Measurements from ENCODE around the gene F8. TPM values are rescaled to one million over a fixed set of nuclear protein-coding genes. Genes with fewer than 3 reads are reported as not detected.

F8 gene
- total and polyA plus RNA-seq, 9 of the 15 experiments (the other 6 are each of a cell fraction or from before 2014, with no cell fraction given): 0.41 to 3.8 (median 0.91) TPM

DNA sequence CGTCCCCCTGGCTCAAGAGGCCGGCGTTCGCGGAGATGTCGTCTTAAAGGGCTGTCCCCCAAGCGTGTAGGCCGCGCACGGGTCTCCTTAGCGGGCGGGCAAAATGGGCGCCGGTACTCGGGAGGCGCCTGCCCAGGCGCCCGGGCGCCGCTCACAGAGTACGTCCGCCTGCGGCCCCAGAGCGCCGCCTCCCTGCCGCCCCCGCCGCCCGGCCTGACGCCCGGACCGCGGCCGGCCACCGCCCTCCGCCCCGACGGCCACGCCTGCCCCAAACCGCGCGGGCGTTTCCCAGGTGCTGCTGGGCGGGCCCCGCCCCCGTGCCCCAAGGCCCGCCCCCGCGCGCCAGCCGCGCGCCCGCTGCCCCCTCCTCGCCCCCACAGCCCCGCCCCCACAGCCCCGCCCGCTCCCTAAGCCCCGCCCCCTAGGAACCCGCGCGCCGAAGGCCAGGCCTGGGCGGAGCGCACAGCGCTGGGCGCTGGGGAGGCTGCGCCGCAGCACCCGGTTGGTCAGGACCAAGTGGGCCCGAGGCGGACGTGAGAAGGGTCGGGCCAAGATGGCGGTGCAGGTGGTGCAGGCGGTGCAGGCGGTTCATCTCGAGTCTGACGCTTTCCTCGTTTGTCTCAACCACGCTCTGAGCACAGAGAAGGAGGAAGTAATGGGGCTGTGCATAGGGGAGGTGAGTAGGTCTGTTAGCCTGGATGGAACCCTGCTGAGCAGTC lies 48.6 kb upstream of the F8 start, which contains the start of the genes BRCC3, CMC4 and MTCP1 (continued):
- TF ChIP-seq MYC (IDR thresholded peaks at IDR 0.05; ENCODE audit: low read depth, low read length): peak; percentile 17; the same call in 1 of the 2 replicates
- TF ChIP-seq MYC (CRISPR knock-in tag; IDR thresholded peaks at IDR 0.05; ENCODE audit: borderline replicate concordance, low read depth): no peak
- TF ChIP-seq HDAC3 (IDR thresholded peaks at IDR 0.05; ENCODE audit: borderline replicate concordance, partially characterized antibody): no peak
- TF ChIP-seq PHB (CRISPR knock-in tag; IDR thresholded peaks at IDR 0.05): no peak
- TF ChIP-seq PHF8 (IDR thresholded peaks at IDR 0.05; ENCODE audit: borderline replicate concordance, low read length): peak; percentile 83
- peak; percentile 27 for TF ChIP-seq NFIC (IDR thresholded peaks at IDR 0.05)
- TF ChIP-seq ZNF212 (CRISPR knock-in tag; IDR thresholded peaks at IDR 0.05): no peak
- TF ChIP-seq ELF1 (tag; IDR thresholded peaks at IDR 0.05): peak; percentile 68
- TF ChIP-seq CREB1 (IDR thresholded peaks at IDR 0.05): 0 out of 2 replicates have a peak, but pooled peaks have one; percentile 22
- 0 out of 2 replicates have a peak, but pooled peaks have one; percentile 27 for TF ChIP-seq CREB1 (CRISPR knock-in tag; IDR thresholded peaks at IDR 0.05)
- peak; percentile 27 for TF ChIP-seq CREM (IDR thresholded peaks at IDR 0.05; ENCODE audit: low read depth)
- TF ChIP-seq, protein P1, sequence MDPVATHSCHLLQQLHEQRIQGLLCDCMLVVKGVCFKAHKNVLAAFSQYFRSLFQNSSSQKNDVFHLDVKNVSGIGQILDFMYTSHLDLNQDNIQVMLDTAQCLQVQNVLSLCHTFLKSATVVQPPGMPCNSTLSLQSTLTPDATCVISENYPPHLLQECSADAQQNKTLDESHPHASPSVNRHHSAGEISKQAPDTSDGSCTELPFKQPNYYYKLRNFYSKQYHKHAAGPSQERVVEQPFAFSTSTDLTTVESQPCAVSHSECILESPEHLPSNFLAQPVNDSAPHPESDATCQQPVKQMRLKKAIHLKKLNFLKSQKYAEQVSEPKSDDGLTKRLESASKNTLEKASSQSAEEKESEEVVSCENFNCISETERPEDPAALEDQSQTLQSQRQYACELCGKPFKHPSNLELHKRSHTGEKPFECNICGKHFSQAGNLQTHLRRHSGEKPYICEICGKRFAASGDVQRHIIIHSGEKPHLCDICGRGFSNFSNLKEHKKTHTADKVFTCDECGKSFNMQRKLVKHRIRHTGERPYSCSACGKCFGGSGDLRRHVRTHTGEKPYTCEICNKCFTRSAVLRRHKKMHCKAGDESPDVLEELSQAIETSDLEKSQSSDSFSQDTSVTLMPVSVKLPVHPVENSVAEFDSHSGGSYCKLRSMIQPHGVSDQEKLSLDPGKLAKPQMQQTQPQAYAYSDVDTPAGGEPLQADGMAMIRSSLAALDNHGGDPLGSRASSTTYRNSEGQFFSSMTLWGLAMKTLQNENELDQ (CRISPR knock-in tag; IDR thresholded peaks at IDR 0.05; ENCODE audit: borderline replicate concordance): no peak
- no peak for TF ChIP-seq HMG20A (CRISPR knock-in tag; conservative IDR thresholded peaks at IDR 0.05)
- peak; percentile 59 for TF ChIP-seq PHF20 (IDR thresholded peaks at IDR 0.05; ENCODE audit: partially characterized antibody)
- TF ChIP-seq, protein P2, sequence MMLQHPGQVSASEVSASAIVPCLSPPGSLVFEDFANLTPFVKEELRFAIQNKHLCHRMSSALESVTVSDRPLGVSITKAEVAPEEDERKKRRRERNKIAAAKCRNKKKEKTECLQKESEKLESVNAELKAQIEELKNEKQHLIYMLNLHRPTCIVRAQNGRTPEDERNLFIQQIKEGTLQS (IDR thresholded peaks at IDR 0.05): no peak
- TF ChIP-seq, protein P2 (CRISPR knock-in tag; conservative IDR thresholded peaks at IDR 0.05): no peak
- TF ChIP-seq FOSL1 (tag; conservative IDR thresholded peaks at IDR 0.05): 0 out of 2 replicates have a peak, but pooled peaks have one; percentile 19
- peak; percentile 15; the same call in 1 of the 2 replicates for TF ChIP-seq EGR1 (conservative IDR thresholded peaks at IDR 0.05)
- peak; percentile 27; the same call in 1 of the 2 replicates for TF ChIP-seq SIN3B (IDR thresholded peaks at IDR 0.05; ENCODE audit: low read depth)
- TF ChIP-seq TCFL5 (CRISPR knock-in tag; conservative IDR thresholded peaks at IDR 0.05): no peak
- TF ChIP-seq, protein P3, sequence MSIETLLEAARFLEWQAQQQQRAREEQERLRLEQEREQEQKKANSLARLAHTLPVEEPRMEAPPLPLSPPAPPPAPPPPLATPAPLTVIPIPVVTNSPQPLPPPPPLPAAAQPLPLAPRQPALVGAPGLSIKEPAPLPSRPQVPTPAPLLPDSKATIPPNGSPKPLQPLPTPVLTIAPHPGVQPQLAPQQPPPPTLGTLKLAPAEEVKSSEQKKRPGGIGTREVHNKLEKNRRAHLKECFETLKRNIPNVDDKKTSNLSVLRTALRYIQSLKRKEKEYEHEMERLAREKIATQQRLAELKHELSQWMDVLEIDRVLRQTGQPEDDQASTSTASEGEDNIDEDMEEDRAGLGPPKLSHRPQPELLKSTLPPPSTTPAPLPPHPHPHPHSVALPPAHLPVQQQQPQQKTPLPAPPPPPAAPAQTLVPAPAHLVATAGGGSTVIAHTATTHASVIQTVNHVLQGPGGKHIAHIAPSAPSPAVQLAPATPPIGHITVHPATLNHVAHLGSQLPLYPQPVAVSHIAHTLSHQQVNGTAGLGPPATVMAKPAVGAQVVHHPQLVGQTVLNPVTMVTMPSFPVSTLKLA (conservative IDR thresholded peaks at IDR 0.05): no peak
- TF ChIP-seq, protein P4, sequence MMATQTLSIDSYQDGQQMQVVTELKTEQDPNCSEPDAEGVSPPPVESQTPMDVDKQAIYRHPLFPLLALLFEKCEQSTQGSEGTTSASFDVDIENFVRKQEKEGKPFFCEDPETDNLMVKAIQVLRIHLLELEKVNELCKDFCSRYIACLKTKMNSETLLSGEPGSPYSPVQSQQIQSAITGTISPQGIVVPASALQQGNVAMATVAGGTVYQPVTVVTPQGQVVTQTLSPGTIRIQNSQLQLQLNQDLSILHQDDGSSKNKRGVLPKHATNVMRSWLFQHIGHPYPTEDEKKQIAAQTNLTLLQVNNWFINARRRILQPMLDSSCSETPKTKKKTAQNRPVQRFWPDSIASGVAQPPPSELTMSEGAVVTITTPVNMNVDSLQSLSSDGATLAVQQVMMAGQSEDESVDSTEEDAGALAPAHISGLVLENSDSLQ (IDR thresholded peaks at IDR 0.05): no peak
- peak; percentile 72 to 76 for TF ChIP-seq NRF1 (conservative IDR thresholded peaks at IDR 0.05 in 1 of 2, IDR thresholded peaks at IDR 0.05 in 1 of 2)
- no peak for TF ChIP-seq DACH1 (IDR thresholded peaks at IDR 0.05; ENCODE audit: partially characterized antibody)
- no peak for TF ChIP-seq ARID2 (IDR thresholded peaks at IDR 0.05)

Measured in K562 (cell line).